ES-I3 (cell line): ENCODE results near the gene CD48.
"Not testable (repeated sequence)": the region's sequence is repeated elsewhere in the genome, so short reads cannot be mapped to it uniquely, and the experiment has no call there.

Experiments used
- H3K36me3 ChIP-seq: 2 replicates; pipeline ENCODE4 v1.6.1; 2013; ENCODE audit warnings: mild to moderate bottlenecking, low read length, control low read depth, moderate library complexity; ENCODE audit not compliant: insufficient read depth
- H3K4me1 ChIP-seq: 2 replicates; pipeline ENCODE4 v1.6.1; 2013; ENCODE audit warnings: mild to moderate bottlenecking, control low read depth, low read length; ENCODE audit not compliant: insufficient read depth
- H3K9ac ChIP-seq: 2 replicates; pipeline ENCODE4 v1.6.1; 2013; ENCODE audit warnings: low read depth, mild to moderate bottlenecking, low read length, moderate library complexity
- H3K9me3 ChIP-seq: 2 replicates; pipeline ENCODE4 v1.6.1; 2013; ENCODE audit warnings: mild to moderate bottlenecking, low read length, moderate library complexity; ENCODE audit not compliant: control insufficient read depth, insufficient read depth

Gene CD48

DNA sequence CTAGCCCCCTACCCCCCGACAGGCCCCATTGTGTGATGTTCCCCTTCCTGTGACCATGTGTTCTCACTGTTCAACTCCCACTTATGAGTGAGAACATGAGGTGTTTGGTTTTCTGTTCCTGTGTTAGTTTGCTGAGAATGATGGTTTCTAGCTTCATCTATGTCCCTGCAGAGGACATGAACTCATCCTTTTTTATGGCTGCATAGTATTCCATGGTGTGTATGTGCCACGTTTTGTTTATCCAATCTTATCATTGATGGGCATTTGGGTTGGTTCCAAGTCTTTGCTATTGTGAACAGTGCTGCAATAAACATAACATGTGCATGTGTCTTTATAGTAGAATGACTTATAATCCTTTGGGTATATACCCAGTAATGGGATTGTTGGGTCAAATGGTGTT, 19.9 kb upstream of the CD48 start:
- not testable (repeated sequence) for H3K4me1 ChIP-seq

DNA sequence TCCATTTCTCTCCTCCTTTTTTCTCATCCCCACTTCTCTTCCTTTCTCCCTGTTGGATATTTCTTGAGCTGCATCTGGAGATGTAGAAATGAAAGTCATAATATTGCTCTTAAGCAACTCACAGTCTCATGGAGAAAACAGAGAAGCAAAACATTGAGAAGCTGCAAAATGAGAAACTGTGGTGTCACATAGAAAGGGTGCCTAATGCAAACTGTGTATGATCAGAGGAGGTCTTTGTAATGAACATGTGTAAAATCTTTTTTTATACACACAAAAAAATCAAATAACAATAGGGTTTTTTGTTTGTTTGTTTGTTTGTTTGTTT, 15.7 kb upstream of the CD48 start:
- Histone ChIP-seq H3K4me1 (peaks cover 11% of the 10 kb centered on the region), H3K36me3 (no peaks in the 10 kb centered on the region), H3K9me3 (no peaks in the 10 kb centered on the region), H3K9ac (0 out of 2 replicates have a peak overlapping the region, but pooled peaks have one; percentile 8)

More for the DNA sequence above, 19.9 kb upstream of the CD48 start:
- H3K9me3 ChIP-seq, H3K36me3 ChIP-seq, H3K9ac ChIP-seq: not testable (repeated sequence)

DNA sequence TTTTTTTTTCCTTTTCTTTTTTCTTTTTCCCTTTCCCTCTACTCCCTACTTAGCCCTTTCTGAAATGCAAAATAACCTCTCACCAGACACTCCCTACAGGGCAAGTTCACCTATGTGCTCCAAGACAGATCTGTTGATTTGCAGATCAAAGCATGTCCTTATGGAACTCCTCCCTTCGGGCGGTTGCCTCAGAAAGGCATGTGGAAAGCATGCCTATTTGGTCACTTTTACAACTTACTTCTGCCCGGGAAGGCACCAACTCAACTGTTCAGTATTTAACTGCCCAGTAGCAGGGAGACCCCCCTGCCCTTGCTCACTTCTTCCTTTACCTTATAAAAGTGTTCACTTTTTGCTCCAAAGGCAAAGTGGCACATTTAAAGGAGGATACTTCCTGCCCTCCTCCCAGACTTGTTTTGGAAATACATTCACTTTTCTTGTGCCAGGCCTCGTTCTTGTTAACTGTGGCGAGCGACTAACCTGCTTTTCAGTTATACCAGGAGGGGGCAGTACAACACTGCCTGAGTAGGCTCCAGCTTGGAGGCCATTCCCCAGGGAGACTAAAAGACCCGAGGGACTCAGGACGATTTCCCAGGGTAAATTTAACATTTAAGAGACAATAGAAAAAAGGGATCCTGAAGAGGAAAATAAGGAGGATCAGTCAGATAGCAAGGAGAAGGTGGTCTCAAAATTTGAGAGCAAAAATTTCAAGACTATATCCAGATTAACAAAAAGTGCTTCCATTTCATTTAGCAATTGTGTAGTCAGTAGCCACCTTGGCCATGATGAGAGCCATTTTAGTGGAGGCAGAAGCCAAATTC, 15.1 kb upstream of the CD48 start:
- Histone ChIP-seq H3K9ac (peak overlapping the region; percentile 29; the same call in 1 of the 2 replicates), H3K4me1 (peaks cover 11% of the 10 kb centered on the region), H3K36me3 (no peaks in the 10 kb centered on the region), H3K9me3 (no peaks in the 10 kb centered on the region)

DNA sequence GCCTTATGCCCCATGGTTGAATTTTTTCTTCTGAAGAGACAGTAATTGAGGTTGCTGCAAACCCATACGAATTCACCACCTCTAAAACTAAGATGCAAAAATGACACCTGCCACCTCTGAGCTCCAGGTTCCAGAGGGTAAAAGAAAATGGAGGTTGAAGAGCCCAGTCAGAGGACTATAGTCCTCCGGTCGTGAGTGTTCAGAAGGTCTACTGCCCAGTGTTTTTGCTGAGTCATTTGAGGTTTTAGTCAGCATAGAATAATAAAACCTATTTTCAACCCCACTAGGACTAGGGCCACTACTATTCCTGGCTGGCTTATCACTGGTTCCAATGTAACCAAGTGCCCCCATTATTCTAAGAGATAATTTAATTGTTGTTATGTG, 14.5 kb upstream of the CD48 start:
- 0 out of 2 replicates have a peak, but pooled peaks cover 2% of the 10 kb centered on the region for H3K9me3 ChIP-seq
- H3K4me1 ChIP-seq: peaks cover 11% of the 10 kb centered on the region
- H3K36me3 ChIP-seq: no peaks in the 10 kb centered on the region
- H3K9ac ChIP-seq: 0 out of 2 replicates have a peak overlapping the region, but pooled peaks have one; percentile 7

DNA sequence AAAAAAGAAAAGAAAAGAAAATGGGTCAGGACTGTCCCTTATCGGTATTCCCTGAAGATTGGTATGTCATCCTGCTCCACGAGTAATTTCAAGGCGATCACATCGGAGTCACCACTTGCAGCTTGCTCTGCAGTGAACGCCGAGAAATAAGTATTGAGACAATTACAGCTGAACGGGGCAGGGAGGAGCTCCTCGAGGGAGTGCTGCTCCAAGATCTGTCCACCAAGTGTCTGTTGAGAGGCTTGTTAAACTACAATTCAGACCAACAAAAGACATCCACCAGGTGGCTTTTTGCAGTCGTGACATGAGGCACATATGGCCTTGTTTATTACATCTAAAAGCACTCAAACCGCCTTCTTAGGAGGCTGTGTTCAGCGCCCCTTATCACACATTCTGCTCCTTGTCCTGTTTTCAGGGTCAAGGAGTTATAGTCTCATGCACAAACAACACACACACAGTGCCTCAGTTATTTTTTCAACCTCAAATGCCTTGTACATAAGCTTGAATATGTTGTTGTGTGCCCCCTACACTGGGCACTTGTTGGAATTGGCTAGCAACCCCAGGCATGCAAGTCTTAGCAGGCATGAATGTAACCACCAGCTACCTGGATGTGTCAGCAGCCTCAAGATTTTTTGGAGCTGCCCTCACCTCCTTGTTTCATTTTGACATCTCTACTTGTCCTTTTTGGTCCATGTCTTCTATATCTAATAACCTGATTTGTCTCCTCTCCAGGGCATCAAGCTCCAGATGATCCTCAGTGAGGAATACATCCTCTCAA, 13.0 kb upstream of the CD48 start:
- peaks cover 11% of the 10 kb centered on the region for H3K4me1 ChIP-seq
- no peaks in the 10 kb centered on the region for H3K36me3 ChIP-seq
- peaks cover 6% of the 10 kb centered on the region for H3K9me3 ChIP-seq
- no peak overlapping the region for H3K9ac ChIP-seq

GRCh38 chr1:160723332-160723731, 11.7 kb upstream of the CD48 start:
- Histone ChIP-seq H3K4me1 (peaks cover 11% of the 10 kb centered on the region), H3K9ac (no peak overlapping the region), H3K36me3 (no peaks in the 10 kb centered on the region), H3K9me3 (peaks cover 8% of the 10 kb centered on the region)

DNA sequence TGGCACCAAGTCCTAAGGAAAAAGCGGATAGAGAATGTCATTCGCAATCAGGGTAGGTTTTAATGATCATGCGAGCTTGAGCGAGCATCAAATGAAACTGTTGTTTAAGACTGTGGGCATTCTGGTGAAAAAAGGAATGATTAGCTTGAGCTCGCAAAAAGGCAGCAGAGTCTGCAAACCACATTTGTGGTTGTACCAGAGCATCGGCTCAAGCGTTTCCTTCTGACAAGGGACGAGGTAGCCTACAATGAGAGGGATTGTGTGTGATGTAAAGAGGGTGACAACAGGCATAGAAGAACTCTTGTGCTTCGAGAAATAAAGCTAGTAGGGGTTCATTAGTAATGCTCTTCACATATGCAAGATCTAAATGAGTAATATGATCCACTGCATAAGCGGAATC, 11.1 kb upstream of the CD48 start:
- H3K9me3 ChIP-seq: peaks cover 8% of the 10 kb centered on the region
- H3K9ac ChIP-seq: no peak overlapping the region
- H3K4me1 ChIP-seq: peaks cover 11% of the 10 kb centered on the region
- H3K36me3 ChIP-seq: no peaks in the 10 kb centered on the region

GRCh38 chr1:160721473-160721872, 9.9 kb upstream of the CD48 start:
- no peak overlapping the region for H3K9ac ChIP-seq
- H3K9me3 ChIP-seq: peaks cover 8% of the 10 kb centered on the region
- H3K4me1 ChIP-seq: peaks cover 6% of the 10 kb centered on the region
- no peaks in the 10 kb centered on the region for H3K36me3 ChIP-seq

GRCh38 chr1:160720356-160721085, 8.9 kb upstream of the CD48 start:
- Histone ChIP-seq H3K9ac (no peak overlapping the region), H3K36me3 (no peaks in the 10 kb centered on the region), H3K4me1 (no peaks in the 10 kb centered on the region; the same call in 1 of the 2 replicates), H3K9me3 (peaks cover 8% of the 10 kb centered on the region)

DNA sequence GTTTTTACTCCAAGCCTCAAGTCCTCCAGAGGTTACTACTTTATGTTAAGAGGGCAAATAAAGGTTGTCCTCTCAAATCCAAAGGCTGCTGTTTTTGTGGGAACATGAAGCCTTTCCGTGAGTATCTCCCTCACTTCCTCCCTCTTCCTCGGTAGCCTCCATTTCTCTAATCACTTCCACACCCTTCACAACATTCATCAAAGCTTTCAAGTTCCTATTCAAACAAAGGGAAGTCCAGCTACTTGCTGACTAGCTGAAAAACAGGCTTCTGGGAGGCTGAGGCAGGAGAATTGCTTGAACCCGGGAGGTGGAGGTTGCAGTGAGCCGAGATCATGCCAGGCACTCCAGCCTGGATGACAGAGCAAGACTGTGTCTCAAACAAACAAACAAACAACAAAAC, 6.6 kb upstream of the CD48 start:
- Histone ChIP-seq H3K4me1 (no peaks in the 10 kb centered on the region; the same call in 1 of the 2 replicates), H3K9ac (no peak overlapping the region), H3K36me3 (no peaks in the 10 kb centered on the region), H3K9me3 (peaks cover 8% of the 10 kb centered on the region)

- Histone ChIP-seq H3K36me3 (no peaks in the 10 kb centered on the region), H3K4me1 (no peaks in the 10 kb centered on the region), H3K9me3 (peaks cover 8% of the 10 kb centered on the region), H3K9ac (no peak overlapping the region)
These were observed 5.7 kb upstream of the CD48 start for GRCh38 chr1:160717306-160717705.

DNA sequence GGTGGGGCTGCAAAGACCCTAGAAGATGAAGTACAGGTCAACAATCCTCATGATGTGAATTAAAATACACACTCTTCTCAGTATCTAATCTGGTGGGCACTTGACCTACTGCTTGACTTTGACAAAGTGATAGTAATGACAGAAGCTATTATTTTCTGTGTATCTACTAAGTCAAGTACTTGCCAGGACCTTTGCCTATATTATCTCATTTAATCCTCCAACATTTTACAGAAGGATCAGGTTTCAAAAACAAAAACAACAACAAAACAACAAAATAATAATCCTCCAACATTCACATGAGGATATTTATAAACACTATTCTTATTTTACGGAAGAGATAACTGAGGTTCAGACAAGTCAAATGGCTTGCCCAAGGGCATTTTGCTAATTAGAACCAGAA, 4.4 kb upstream of the CD48 start:
- no peaks in the 10 kb centered on the region for H3K4me1 ChIP-seq
- no peak overlapping the region for H3K9ac ChIP-seq
- H3K9me3 ChIP-seq: peaks cover 5% of the 10 kb centered on the region
- H3K36me3 ChIP-seq: no peaks in the 10 kb centered on the region

DNA sequence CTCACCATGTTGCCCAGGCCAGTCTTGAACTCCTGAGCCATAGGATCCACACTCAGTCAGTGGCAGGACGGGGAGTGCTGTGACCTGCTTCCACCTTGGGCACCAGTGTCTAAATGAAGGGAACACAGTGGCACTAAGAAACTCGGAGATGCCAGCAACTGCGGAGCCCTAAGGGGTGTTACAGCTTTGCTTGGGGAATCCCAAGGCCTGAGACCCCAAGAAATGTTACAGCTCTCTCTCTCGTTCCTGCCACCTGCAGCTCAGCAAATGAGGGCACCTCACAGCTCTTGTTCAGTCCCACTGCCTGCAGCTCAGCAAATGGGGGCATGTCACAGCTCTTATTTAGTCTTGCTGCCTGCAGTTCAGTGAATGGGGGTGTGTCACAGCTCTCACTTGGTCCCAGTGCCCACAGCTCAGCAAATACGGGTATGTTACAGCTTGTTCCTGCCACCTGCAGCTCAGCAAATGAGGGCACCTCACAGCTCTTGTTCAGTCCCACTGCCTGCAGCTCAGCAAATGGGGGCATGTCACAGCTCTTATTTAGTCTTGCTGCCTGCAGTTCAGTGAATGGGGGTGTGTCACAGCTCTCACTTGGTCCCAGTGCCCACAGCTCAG, 2.5 kb upstream of the CD48 start:
- H3K4me1 ChIP-seq, H3K36me3 ChIP-seq, H3K9me3 ChIP-seq, H3K9ac ChIP-seq: not testable (repeated sequence)

- Histone ChIP-seq H3K9me3 (no peaks in the 10 kb centered on the region), H3K36me3 (no peaks in the 10 kb centered on the region), H3K4me1 (no peaks in the 10 kb centered on the region), H3K9ac (no peak overlapping the region)
These were observed 1.5 kb upstream of the CD48 start for GRCh38 chr1:160713161-160713560.
